PC-9 (cell line): ENCODE measurements around the gene BCR.

ENCODE experiments used
- CTCF ChIP-seq: fragments of 200-600 bp; sonication (generic); conservative IDR thresholded peaks from 2 replicates; pipeline ENCODE4 v1.6.1; 2017; ENCODE audit warnings: mixed run types, antibody characterized with exemption, mild to moderate bottlenecking, moderate library complexity
- EZH2 ChIP-seq: fragments of 200-600 bp; sonication (generic); IDR thresholded peaks from 2 replicates; pipeline ENCODE4 v1.8.0; 2017; ENCODE audit warnings: antibody characterized with exemption, low read depth

DNA sequence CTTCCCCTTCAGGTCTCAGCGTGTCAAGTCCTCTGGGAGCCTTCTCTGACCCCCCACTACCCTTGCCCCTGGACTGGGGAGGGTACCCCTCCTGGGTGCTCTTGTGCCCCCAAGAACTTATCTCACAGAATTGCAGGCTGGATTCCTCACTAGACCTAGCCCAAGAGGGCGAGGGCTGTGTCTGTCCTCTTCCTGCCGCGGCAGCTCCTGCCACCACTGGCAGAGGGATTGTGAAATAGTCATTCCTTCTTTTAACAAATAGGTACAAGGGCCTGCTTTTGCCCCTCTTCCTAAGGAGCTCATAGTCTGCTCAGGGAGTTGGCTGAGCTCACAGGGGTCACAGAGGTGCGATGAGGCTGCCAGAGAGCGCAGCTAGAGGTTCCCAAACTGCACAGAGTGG lies 29.5 kb upstream of the BCR start:
- TF ChIP-seq CTCF: no peak
- TF ChIP-seq EZH2: no peak
